Activated CD4-positive, alpha-beta T cell treated with anti-CD3 and anti-CD28 coated beads, Interleukin-2, Interleukin-6, amounts not matched to agents 100 ng/mL and 50 ng/mL, durations not matched to agents 16 hours and 8 hours (primary cell): ENCODE data around the gene IRAG1.

Experiments
- DNase-seq: peaks from one replicate; pipeline ENCODE4 v3.0.0-alpha.2; 2020

IRAG1 gene

DNA sequence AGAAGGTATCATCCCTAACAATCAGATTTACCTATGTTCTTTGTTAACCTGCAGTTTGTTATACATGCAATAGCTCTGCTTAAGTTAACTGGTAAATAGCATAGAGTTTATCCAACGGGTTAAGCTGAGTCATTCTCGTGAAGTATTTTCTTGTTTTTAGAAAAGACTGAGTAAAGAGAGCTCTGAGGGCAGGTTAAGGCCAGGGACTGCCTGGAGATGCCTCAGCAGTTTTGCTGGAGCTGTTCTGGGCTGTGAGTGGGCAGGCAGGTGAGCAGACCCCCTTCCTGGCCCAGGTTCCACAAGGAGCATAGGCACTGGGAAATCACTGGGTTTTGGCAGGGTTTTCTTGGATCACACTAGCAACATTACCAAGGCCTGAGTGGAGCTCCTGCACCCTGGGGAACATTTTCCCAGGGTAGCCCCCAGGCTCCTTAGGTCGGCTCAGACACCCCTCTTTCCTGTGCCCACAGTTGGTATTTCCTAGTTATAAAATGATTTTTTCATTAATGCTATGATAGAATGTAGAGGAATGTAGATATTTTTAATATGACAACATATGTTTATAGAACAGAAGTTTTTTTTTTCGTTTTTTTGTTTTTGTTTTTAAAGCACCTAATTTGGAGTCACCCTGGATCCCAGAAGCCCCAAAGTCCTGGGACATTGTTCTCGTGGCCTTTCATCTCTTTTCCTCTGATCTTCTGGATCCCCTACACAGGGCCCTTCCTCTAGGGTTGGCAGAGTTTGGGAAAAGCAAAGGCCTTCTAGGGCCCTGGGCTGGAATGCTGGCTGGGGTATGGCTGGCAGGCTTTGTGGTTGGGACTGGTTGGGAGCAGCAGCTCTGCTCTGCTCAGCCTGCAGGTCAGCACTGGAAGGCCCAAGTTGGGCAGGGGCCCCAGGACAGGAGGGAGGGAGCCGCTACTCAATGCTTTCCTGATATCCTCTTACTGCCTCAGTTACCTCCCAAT, 26.7 kb downstream of the IRAG1 start:
- no peak for DNase-seq

GRCh38 chr11:10664496-10664895, 29.1 kb downstream of the IRAG1 start:
- DNase-seq: no peak

- DNase-seq: no peak
These were observed 29.6 kb downstream of the IRAG1 start for GRCh38 chr11:10663990-10664389.

DNA sequence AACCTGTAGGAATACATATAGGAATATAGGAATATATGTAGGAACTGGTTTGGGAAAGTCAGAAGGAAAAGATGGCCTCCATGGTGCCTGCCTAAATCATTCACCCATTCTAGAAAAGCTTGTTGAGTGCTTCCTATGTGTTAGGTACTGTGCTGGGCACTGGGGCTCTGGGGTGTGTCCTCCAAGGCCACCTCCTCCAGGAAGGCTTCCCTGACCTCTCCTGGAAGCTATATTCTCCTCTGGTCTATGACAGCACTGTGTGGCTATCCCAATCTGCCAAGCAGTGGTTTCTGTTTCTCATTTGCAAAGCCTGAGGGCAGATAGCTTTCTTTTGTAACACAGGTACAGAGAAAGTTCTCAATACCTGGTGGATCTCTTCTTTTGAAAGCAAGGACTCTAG, 30.2 kb downstream of the IRAG1 start:
- DNase-seq: no peak

DNA sequence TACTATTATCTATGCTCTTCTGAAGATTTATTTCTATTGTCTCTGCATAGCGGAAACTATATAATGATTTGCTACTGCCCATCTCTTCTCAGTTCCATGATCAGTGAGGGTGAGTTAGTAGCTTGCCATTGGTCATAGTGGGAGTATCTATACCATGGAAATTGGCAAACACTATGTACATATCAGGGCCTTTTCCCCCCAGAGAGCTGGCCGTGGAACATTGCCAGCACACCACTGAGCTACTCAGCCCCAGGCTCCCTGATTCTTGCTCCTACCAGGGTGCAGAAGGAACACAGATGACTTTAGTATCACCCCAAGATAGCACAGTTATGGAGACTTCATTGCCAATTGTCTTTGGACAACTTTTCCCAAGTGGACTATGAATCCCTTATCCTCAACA, 33.2 kb downstream of the IRAG1 start:
- no peak for DNase-seq

DNA sequence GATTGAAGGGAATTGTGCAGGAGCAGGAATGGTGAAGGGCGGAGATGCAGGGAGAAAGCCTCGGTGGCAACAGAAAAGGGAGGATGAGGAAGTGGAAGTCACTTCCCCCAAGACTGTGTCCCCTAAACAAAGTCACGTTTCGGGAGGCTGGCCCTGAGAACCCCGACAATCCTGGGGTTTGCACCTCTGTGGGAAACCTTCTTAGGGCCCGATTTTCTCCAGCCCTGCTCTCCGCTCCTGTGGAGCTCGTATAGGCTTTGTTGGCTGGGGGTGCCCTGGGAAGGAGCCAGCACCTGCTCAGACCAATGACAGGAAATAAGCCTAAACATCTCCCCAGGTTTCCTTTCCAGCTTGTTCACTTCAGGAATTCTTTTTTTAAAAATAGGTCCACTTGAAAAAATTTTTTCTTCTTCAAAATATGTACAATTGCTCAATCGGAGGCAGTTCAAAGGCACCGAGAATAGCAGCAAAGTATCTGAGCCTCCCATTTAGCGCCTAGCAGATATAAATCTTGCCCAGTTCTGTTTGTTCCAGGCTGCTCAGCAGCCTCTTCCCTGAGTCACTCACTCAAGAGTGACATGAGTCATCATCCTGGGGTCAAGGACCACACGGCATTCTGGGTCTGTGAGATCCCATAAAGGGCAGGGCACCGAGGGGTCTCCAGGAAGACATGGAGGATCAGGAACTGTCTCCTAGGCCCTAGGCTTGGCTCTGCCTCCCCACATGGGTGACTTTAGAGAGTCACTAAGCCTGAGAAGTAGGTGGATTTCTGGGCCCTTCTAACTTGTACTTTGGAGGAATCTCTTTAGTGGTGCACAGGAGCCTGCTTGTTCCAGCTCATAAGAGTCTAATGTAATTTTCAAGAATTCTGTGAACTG, 34.0 kb downstream of the IRAG1 start:
- peak; percentile 17 for DNase-seq

DNA sequence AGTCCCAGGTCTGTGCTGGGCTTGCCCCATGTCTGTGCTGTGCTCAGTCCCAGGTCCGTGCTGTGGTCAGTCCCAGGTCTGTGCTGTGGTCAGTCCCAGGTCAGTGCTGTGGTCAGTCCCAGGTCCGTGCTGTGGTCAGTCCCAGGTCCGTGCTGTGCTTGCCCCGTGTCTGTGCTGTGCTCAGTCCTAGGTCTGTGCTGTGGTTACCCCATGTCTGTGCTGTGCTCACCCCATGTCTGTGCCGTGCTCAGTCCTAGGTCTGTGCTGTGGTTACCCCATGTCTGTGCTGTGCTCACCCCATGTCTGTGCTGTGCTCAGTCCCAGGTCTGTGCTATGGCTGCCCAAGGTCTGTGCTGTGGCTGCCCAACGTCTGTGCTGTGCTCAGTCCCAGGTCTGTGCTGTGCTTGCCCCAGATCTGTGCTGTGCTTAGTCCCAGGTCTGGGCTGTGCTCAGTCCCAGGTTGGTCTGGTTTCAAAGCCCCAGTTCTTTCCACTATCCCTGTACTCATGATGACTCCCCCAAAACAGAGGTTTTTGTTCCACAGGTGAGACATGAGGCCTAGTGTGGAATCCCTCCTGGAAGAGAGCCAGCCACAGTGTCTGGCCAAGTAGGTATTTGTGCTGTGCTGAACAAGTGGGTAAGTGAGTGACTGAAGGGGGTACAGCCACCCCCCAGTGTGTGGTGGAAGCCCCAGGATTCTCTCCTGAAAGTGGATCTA, 34.8 kb downstream of the IRAG1 start:
- no peak for DNase-seq

DNA sequence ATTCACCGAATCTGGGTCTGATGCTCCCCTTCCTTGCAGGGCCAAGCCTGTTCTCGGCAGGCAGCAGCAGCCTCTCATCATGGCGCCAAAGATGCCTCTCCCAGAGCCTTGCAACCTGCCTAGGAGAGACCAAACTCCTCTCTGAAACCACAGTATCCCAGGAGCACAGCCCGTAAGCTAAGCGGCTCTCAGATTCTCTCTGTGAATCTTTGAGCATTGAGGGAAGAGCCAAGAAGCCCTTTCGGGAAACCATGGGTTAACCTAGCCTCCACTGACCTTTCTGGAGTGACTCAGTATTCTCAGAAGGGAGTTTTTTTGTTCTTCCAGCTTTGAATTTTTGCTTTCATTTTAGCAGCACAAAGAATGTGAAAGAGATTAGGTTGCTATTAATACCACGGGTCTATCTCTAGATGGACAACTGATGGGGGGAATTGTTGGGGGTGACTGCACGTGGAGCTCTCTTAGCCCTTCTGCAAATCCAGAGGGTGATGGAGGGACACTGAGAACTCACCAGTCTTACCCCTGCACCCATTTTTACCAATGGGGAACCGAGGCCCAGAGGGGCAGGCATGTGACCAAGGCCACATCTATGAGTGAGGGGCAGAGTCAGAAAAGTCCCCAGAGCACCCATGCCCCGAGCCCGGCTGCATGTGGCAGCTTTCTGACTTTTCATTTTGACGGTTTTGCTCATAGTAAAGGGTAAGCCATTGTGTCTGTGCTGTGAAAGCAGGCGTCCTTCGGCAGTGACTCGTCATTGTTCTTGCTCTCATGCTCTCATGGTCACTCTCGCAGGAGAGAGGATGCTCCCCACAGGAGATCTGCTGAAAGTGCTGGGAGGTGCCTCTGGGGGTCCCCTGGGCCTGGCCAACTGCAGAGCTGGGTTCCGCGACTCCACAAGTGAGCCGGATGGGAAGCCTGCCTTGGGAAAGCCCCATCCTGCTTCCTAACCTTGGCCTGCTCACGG, 36.0 kb downstream of the IRAG1 start:
- peak; percentile 27 for DNase-seq

DNA sequence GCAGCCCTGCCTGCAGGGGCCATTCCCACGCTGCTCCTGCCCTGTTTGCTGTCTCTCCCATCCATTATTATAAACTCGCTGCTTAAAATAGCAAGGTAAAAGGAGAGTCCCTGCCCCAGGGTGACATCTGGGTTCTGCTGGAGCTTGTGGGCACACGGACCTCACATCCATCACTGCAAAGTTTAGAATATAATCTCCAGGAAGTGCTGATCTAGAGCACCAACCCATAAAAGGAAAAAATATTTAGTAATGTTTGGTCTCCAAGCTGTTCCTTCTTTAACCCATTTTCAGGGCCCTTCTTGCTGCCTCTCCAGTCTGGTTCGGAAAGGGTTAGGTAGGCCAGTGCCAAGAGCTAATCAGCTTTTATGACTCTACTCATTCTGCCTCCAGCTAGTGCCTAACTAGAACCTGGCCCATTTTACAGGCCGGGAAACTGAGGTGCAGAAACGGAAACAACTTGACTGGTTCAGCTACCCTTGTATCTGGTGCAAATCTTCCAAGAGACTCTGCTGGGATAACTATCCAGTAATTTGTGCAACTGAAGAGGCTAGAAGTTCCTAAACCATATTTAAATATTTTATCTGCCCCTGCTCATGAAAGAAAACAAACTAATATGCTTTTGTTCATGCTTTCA, 37.5 kb downstream of the IRAG1 start:
- DNase-seq: no peak

DNA sequence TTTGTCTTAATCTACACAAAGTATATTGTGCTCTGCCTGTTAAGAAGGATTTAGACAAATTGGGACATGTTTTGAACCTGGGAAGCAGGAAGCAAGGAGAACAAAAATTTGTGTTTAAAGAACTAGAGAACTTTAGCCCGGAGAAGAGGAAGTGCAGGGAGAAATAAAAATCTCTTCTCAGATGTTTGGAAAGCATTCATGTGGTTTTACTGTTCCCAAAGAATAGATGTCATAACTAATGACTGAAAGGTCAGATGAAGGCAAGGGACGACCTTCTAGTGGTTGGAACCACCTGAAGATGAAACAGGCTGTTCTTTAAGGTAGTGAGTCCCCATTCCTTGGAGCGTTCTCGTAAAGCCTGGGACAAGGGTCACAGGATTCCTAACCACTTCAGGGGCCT, 38.3 kb downstream of the IRAG1 start:
- DNase-seq: no peak

GRCh38 chr11:10654811-10655150, 38.8 kb downstream of the IRAG1 start:
- DNase-seq: no peak

- peak; percentile 66 for DNase-seq
These were observed 39.4 kb downstream of the IRAG1 start for GRCh38 chr11:10653946-10654810.

DNA sequence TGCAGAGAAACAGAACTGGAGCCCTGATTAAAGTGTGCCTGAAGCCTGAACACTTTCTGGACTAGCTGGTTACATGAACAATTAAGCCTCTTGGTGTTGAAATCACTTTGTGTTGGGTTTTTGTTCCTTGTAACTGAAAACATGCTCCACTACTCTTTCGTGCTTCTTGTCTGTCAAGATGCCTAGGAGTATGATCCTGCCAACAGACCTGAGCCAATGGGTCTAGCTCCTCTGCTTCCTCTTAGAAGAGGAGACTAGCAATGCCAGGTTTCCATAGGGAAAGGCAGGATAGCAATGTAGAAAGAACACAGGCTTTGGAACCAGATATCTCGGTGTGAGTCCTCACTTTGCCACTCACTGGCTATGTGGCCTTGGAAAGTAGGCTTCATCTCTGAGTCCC, 40.3 kb downstream of the IRAG1 start:
- DNase-seq: no peak

DNA sequence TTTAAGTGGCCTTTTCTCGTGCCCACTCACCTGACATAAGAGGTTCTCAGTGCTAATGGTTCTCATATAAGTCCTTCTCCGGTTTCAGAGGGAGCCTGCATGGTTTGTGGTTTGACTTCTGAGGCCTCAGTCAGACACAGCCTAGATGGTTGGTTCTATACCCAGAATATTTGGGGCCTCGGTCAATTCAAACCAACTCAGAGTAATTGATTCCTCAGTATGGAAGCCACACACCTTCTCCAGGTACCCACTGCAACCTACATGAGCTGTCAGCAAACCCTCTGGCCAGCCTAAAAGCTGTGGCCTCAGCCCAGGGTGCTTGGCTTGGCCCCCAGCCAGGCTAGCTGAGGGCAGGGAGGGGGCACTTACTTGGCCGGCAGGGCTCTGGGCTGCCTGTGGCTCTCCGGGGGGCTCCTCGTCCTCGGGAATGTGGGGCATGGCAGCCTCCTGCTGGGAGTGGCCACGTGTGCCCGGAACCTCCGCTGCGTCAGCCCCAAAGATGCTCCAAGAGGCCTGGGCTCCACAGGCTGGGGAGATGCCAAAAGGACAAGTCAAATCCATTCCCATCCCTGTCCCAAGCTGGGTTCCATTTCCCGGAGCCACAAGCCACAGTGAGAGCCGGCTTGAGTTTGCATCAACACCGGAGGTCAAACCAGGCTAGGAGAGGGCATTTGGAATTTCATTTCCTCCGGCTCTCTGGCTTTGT, 41.7 kb downstream of the IRAG1 start:
- no peak for DNase-seq

- DNase-seq: no peak
These were observed 42.9 kb downstream of the IRAG1 start for GRCh38 chr11:10650630-10651029.

GRCh38 chr11:10650166-10650565, 43.4 kb downstream of the IRAG1 start:
- DNase-seq: no peak

DNA sequence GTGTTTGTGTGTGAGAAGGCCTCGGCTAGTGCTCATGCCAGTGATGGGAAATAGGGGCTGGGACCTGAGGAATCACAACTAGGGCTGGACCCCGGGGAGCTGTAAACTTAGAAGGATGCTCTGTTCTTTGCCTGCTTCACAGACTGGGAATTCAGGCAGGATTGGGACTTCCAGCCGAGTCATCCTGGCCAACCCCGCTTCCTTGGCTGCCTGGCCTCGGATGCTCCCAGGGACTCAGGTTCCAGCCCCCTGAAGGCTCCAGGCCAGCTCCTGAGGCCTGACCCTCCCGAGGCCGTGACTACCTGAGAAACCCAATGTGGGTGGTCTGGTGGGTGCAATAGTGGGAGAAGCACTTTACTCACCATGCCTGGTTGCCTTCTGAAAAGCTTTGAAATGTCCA, 44.7 kb downstream of the IRAG1 start:
- DNase-seq: no peak

DNA sequence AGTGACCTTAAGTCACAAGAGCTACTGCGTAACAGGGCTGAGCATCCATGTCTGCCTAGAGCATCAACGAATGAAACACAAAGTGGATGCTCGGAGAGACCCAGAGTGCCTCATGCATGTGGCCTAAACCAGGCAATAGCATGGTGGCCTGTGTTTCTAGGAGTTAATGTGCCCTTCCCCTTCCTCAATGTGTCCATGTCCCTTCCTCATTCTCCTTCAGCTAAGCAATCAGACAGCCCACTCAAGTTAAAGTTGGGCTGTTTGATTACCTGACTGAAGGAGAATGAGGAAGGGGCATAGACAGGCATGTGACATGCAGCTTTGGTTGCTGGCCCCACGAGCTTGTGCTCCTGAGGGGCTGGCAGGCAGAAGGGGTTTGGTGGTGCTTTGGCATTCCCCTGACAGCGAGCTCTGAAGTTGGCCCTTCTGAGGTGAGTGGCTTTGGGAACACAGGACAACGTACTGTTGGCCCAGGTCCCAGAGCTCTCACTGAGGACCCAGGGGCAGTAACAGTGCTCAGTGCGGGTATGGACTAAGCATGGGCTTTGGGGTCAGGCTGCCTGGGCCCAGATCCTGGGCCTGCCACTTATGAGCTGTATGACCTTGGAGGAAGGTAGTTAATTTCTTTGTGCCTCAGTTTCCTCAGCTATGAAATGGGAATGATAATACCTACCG, 46.7 kb downstream of the IRAG1 start:
- DNase-seq: no peak

DNA sequence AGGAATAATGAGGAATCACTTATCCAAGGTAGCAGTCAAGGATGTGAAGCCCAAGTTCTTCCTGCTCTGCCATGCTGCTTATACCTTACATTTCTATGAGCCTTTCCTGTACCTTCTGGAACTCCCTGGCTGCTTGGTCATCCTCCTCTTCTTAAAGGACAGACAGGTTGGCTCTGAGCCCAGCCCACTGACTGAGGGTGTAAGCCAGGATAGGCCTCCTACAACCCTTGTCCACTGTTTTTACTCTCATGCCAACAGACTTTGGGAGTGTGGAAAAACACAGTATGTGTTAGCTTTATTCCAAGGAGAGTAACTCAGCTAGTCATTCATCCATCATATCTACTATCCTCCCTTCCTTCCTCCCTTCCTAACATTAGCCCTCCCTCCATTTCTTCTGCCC, 47.5 kb downstream of the IRAG1 start:
- DNase-seq: no peak
